Measurements from ENCODE around the gene MCF2L.
A peak's percentile ranks its signal among the peaks of the same experiment; 100 is the strongest.
"Not testable (repeated sequence)": the region's sequence is repeated elsewhere in the genome, so short reads cannot be mapped to it uniquely, and the experiment has no call there.

The MCF2L gene

GRCh38 chr13:113051641-113052040, 82.6 kb downstream of the MCF2L start:
- DNase-seq: no peak

GRCh38 chr13:113052206-113052605, 83.2 kb downstream of the MCF2L start:
- no peak for DNase-seq

- no peak for DNase-seq
These were observed 84.0 kb downstream of the MCF2L start for GRCh38 chr13:113052971-113053370.

GRCh38 chr13:113053376-113053775, 84.4 kb downstream of the MCF2L start:
- no peak for DNase-seq

- DNase-seq: no peak
These were observed 85.0 kb downstream of the MCF2L start for GRCh38 chr13:113053801-113054604.

GRCh38 chr13:113057084-113057483, 88.1 kb downstream of the MCF2L start:
- DNase-seq: peak; percentile 16

GRCh38 chr13:113057559-113057958, 88.5 kb downstream of the MCF2L start:
- not testable (repeated sequence) for DNase-seq

GRCh38 chr13:113058129-113058987, 89.3 kb downstream of the MCF2L start:
- DNase-seq: peak; percentile 13

- DNase-seq: no peak
These were observed 90.2 kb downstream of the MCF2L start for GRCh38 chr13:113058988-113059850.

- no peak for DNase-seq
These were observed 90.9 kb downstream of the MCF2L start for GRCh38 chr13:113059891-113060290.

GRCh38 chr13:113060557-113061270, 91.7 kb downstream of the MCF2L start:
- no peak for DNase-seq

GRCh38 chr13:113061271-113061625, 92.2 kb downstream of the MCF2L start:
- DNase-seq: no peak

GRCh38 chr13:113061796-113062425, 92.9 kb downstream of the MCF2L start:
- DNase-seq: no peak

- DNase-seq: no peak
These were observed 93.7 kb downstream of the MCF2L start for GRCh38 chr13:113062691-113063090.

- DNase-seq: no peak
These were observed 94.1 kb downstream of the MCF2L start for GRCh38 chr13:113063091-113063491.

- DNase-seq: no peak
These were observed 95.1 kb downstream of the MCF2L start for GRCh38 chr13:113064000-113064533.

GRCh38 chr13:113064534-113065405, 95.8 kb downstream of the MCF2L start:
- no peak for DNase-seq

GRCh38 chr13:113065406-113066141, 96.6 kb downstream of the MCF2L start:
- no peak for DNase-seq

- DNase-seq: no peak
These were observed 97.1 kb downstream of the MCF2L start for GRCh38 chr13:113066142-113066455.

GRCh38 chr13:113066746-113067145, 97.7 kb downstream of the MCF2L start:
- no peak for DNase-seq

Data from eye (tissue), 1 donor.